HG03039 (cell line): Measurements from ENCODE around the gene SOX13.

Experiments
- ATAC-seq: cut with Tn5 transposase; IDR thresholded peaks from one replicate; pipeline ENCODE4 v1.9.1; 2021; ENCODE audit warnings: mild to moderate bottlenecking, moderate library complexity; ENCODE audit not compliant: unreplicated experiment

The SOX13 gene

GRCh38 chr1:204062106-204062505 is 10.8 kb upstream of the SOX13 start:
- no peak for ATAC-seq

- ATAC-seq: no peak
Measured at GRCh38 chr1:204065174-204065985, 7.5 kb upstream of the SOX13 start.

- no peak for ATAC-seq
Measured at GRCh38 chr1:204065986-204066300, 7.0 kb upstream of the SOX13 start.

- no peak for ATAC-seq
Measured at GRCh38 chr1:204067935-204068334, 5.0 kb upstream of the SOX13 start.

- no peak for ATAC-seq
Measured at GRCh38 chr1:204069887-204070286, 3.0 kb upstream of the SOX13 start.

- no peak for ATAC-seq
Measured at GRCh38 chr1:204070895-204071294, 2.0 kb upstream of the SOX13 start.

- no peak for ATAC-seq
Measured at GRCh38 chr1:204073837-204074273, 940 bp downstream of the SOX13 start.

GRCh38 chr1:204074274-204075138 is 1.6 kb downstream of the SOX13 start:
- ATAC-seq: no peak

- no peak for ATAC-seq
Measured at GRCh38 chr1:204075139-204075521, 2.2 kb downstream of the SOX13 start.

GRCh38 chr1:204075890-204076846 is 3.3 kb downstream of the SOX13 start:
- ATAC-seq: no peak

- ATAC-seq: no peak
Measured at GRCh38 chr1:204076891-204077290, 4.0 kb downstream of the SOX13 start.

- ATAC-seq: no peak
Measured at GRCh38 chr1:204077979-204078696, 5.2 kb downstream of the SOX13 start.

- no peak for ATAC-seq
Measured at GRCh38 chr1:204079608-204079999, 6.7 kb downstream of the SOX13 start.

GRCh38 chr1:204080163-204080903 is 7.4 kb downstream of the SOX13 start:
- ATAC-seq: no peak

- no peak for ATAC-seq
Measured at GRCh38 chr1:204081164-204081790, 8.4 kb downstream of the SOX13 start.

GRCh38 chr1:204081791-204082513 is 9.0 kb downstream of the SOX13 start:
- no peak for ATAC-seq

- ATAC-seq: no peak
Measured at GRCh38 chr1:204083491-204083890, 10.6 kb downstream of the SOX13 start.

GRCh38 chr1:204084247-204084772 is 11.4 kb downstream of the SOX13 start:
- ATAC-seq: no peak
